GM18867 (cell line): ENCODE data around the gene CT45A5.
A peak's percentile ranks its signal among the peaks of the same experiment; 100 is the strongest.
"Not testable (repeated sequence)": the region's sequence is repeated elsewhere in the genome, so short reads cannot be mapped to it uniquely, and the experiment has no call there.

Experiments used
- ATAC-seq: cut with Tn5 transposase; IDR thresholded peaks from one replicate; pipeline ENCODE4 v1.9.1; 2021; ENCODE audit warnings: mild to moderate bottlenecking, moderate library complexity; ENCODE audit not compliant: unreplicated experiment

The CT45A5 gene, protein sequence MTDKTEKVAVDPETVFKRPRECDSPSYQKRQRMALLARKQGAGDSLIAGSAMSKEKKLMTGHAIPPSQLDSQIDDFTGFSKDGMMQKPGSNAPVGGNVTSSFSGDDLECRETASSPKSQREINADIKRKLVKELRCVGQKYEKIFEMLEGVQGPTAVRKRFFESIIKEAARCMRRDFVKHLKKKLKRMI

DNA sequence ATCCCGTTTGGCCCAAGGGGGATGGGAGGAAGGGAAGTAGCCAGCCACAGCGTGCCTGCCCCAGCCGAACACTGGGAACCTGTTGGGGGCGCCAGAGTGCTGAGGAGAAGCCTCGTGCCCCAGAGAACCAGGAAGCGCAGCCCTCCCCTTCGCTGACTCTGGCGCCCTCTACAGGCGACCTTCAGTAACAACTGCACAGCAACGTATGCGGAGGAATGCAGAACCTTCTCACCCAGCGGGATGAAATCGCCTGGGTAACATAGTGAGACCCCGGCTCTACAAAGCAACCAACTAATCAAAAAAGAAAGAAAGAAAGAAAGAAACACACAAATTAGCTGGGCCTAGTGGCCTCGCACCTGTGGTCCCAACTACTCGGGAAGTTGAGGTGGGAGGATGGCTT is at the start of gene CT45A5:
TSS of gene CT45A5 (minus strand) at position 101 of the 400 bp plus-strand sequence. CDS start 3,774 bp downstream, outside the sequence.
- not testable (repeated sequence) for ATAC-seq

DNA sequence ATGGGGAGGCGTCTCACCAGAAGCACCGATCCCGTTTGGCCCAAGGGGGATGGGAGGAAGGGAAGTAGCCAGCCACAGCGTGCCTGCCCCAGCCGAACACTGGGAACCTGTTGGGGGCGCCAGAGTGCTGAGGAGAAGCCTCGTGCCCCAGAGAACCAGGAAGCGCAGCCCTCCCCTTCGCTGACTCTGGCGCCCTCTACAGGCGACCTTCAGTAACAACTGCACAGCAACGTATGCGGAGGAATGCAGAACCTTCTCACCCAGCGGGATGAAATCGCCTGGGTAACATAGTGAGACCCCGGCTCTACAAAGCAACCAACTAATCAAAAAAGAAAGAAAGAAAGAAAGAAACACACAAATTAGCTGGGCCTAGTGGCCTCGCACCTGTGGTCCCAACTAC is 34.6 kb upstream of the CT45A5 start, which contains the start of gene CT45A2:
TSS of gene CT45A2 (minus strand) at position 101 of the 400 bp plus-strand sequence. CDS start 3,747 bp downstream, outside the sequence.
- not testable (repeated sequence) for ATAC-seq

DNA sequence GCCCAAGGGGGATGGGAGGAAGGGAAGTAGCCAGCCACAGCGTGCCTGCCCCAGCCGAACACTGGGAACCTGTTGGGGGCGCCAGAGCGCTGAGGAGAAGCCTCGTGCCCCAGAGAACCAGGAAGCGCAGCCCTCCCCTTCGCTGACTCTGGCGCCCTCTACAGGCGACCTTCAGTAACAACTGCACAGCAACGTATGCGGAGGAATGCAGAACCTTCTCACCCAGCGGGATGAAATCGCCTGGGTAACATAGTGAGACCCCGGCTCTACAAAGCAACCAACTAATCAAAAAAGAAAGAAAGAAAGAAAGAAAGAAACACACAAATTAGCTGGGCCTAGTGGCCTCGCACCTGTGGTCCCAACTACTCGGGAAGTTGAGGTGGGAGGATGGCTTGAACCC is 17.4 kb upstream of the CT45A5 start, which contains the start of gene CT45A6:
TSS of gene CT45A6 (minus strand) at position 101 of the 400 bp plus-strand sequence. CDS start 3,794 bp downstream, outside the sequence.
- not testable (repeated sequence) for ATAC-seq

DNA sequence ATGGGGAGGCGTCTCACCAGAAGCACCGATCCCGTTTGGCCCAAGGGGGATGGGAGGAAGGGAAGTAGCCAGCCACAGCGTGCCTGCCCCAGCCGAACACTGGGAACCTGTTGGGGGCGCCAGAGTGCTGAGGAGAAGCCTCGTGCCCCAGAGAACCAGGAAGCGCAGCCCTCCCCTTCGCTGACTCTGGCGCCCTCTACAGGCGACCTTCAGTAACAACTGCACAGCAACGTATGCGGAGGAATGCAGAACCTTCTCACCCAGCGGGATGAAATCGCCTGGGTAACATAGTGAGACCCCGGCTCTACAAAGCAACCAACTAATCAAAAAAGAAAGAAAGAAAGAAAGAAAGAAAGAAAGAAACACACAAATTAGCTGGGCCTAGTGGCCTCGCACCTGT is 17.2 kb downstream of the CT45A5 start, which contains the start of gene CT45A3:
TSS of gene CT45A3 (minus strand) at position 101 of the 400 bp plus-strand sequence. CDS start 3,747 bp downstream, outside the sequence.
- ATAC-seq: not testable (repeated sequence)

DNA sequence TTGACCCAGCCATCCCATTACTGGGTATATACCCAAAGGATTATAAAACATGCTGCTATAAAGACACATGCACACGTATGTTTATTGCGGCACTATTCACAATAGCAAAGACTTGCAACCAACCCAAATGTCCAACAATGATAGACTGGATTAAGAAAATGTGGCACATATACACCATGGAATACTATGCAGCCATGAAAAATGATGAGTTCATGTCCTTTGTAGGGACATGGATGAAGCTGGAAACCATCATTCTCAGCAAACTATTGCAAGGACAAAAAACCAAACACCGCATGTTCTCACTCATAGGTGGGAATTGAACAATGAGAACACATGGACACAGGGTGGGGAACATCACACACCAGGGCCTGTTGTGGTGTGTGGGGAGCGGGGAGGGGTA is 40.6 kb downstream of the CT45A5 start:
- ATAC-seq: not testable (repeated sequence)

DNA sequence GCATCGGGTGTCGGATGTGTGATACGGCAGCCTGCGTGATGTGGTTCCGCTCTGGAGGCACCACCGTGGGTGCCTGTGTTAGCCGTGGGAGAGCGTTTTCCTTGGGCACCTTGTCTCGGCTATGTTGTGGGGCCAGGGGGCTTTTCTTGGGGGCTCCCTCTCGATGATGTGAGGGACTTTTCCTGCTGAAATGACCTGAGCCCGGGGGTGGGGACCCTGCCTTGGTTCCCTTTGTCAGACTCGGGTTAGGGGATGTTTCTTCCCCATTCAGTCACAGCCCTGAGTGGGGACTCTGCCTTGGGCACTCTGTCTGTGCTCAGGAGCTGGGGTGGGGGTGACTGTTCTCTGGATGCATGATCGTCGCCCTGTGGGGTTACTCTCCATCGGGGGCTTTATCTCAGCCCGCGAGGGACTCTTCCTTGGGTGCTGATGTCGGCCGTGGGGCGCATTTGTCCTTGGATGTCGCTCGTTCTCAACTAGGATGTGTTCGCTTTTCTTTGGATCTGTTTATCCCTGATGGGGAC is 44.0 kb downstream of the CT45A5 start:
- ATAC-seq: no peak

DNA sequence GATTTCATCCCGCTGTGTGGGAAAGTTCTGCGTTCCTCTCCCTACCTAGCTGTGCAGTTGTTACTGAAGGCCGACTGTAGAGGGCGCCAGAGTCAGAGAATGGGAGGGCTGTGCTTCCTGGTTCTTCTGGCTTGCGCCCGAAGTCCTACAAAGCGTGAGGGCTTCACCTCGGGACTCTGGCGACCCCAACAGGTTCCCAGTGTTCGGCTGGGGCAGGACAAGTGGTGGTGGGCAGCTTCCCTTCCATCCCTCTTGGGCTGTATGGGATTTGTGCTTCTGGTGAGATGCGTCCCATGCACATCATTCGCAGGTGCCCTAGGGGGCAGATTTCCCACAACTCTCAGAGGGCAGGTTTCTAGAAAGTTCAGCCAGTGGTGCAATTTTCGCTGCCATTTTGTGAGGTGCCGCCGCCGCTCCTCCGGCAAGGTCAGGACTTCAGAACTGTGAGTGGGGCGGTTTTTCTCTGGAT is 44.6 kb downstream of the CT45A5 start:
- ATAC-seq: peak; percentile 79

DNA sequence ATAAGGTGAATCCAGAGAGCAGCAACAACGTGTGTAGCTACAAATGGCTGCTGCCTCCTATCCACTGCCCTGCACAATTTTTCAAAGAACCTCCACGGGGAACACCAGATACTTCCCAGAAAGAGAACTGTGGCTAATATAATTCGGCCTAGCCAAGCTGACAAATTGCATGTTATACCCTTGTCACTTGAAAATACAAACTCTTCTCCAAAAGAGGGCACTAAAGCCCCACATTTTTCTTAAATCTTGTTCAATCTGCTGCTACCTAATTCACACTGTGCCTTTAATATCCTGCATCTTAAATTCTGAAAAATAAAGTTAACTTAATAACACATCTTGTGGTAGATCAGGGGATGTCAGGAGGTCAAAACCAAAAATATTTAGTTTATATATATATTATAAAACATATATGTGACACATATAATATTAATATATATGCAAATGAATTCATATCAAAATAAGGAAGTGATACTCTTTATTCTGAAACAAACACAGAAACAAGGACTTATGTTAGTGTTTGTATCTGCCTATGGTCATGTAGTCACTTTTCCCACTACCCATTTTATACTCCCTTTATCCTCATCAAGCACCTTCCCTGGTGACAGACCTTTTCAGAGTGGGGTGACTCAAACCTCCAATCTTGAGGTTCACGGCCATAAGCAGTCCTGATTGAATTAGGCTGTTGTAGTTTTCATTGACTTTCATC is 47.8 kb downstream of the CT45A5 start:
- ATAC-seq: no peak

DNA sequence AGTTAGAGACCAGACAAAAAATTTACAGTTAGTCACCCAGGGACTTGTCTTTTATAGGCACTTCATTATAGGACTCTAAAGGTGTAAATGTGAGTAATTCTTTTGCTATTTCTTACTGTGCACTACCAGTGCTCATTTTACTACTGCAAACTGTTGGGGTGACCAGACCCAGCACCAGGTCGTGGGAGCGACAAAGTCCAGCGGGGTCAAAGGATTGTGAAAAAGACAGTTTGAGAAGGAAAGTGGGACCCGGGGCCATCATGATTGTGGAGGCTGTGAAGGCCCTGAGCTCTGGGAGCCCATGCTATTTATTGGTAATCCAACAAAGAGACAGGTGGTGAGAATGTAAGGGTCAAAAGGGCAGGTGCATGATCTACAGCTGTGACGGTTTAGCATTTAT is 50.6 kb downstream of the CT45A5 start:
- ATAC-seq: not testable (repeated sequence)
